HG03442 (cell line): Measurements from ENCODE around the gene BMP6.
"Not testable (repeated sequence)": the region's sequence is repeated elsewhere in the genome, so short reads cannot be mapped to it uniquely, and the experiment has no call there.

Experiments used
- ATAC-seq: cut with Tn5 transposase; IDR thresholded peaks from one replicate; pipeline ENCODE4 v1.9.1; 2021; ENCODE audit warnings: mild to moderate bottlenecking, moderate library complexity; ENCODE audit not compliant: unreplicated experiment

BMP6 gene

DNA sequence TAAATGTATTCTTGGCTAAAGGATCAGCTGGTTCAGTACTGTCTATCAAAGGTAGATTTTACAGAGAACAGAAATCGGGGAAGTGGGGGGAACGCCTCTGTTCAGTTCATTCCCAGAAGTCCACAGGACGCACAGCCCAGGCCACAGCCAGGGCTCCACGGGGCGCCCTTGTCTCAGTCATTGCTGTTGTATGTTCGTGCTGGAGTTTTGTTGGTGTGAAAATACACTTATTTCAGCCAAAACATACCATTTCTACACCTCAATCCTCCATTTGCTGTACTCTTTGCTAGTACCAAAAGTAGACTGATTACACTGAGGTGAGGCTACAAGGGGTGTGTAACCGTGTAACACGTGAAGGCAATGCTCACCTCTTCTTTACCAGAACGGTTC lies 154.8 kb downstream of the BMP6 start:
- no peak for ATAC-seq

DNA sequence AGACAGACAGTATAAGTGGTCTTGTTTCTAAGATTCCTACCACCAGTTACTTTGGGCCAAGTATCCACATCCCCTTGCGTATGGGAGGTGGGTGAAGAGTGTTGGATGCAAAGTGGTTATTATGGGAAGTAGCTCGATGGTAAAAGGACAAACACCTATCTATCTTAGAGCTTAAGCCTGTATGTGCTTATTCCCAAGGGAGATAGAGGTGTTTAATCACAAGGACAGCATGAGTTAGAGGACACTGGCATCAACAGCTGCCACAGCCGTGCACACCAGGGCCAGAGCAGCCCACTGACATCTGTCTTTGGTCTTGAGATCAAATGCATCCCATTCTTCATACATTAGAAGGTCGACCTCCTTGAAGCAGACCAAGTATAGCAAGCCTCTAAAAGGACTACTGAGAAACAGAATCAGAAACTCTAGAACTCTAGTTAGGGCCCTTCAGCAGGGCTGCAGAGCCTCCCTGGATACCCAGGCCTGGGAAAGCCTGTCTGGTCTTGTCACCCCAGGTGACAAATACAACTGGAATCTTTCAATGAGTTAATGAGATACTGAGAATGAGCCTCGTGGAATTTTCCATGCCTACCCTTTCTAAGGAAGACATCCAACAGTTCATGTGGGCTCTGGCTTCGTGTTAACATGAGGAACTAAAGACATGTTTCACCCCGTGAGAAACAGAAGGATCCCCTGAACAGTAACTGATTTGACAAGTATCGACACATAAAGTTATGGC lies 156.0 kb downstream of the BMP6 start:
- ATAC-seq: no peak

DNA sequence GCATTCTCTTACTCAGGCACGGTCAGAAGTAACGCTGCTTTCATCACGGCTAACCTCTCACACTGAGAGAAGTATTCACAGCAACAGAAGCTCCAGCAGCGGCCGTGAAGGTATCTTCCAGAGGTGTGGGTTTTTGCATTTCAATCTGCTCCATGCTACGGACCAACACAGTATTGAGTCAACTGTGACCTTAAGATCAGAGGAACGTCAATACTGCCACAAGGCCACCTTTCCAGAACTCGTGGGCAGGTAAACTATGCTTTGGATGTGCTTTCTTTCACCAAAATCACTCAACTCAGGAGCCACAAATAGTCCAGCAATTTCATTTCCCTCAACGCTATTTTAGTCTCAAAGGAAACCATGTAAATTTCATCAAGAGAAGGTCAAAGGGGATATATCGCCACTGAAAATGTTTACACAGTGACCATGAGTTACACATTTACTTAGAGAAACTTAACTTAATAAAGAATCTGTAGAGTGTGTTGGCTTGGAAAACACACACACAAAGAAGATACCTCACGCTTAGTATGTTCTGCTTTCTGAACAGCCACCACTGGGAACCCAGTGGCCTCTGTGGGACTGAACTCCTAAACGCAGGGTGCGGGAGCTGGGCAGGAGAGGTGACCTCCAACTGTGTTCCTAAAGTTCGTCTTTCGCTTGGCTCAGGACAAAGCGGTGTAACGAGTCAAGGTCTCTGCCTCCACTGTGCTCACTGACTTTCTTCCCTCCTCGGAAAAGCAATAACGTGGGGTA lies 156.8 kb downstream of the BMP6 start:
- no peak for ATAC-seq

DNA sequence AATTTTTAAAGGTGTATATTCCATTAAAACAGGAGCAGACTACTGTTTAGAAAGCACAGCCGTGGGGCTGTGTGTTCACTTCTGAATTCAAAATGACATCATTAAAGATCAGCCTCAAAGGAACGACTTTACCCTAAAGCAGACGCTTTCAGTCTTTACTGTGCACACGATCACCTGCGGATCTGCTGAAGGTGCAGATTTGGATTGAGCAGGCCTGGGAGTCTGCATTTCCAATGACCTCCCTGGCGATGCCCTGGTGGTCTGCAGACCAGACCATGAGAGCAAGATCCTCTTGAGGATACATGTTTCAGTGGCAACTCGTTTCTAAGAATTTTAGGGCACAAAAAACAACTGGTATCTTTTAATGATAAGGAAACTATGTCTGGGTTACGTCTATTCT lies 157.5 kb downstream of the BMP6 start:
- ATAC-seq: no peak

DNA sequence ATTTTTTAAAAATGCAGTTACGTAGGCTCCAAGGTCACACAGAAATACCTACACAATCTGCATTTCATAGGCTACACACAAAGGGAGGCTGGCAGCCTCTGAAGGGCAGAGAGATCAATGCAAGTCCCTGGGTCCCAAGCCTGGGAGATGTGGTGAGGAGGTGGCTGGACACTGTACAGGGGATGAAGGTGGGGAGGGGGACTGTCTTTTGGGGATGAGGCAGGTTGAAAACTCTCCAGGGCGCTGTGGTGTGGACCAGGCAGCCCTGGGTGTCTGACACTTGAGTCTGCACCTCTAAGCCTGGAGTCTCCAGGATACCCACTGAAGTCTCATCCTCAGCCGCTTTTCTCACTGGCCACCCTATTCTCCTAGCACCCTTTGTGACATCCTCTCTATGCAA lies 160.2 kb downstream of the BMP6 start:
- no peak for ATAC-seq

DNA sequence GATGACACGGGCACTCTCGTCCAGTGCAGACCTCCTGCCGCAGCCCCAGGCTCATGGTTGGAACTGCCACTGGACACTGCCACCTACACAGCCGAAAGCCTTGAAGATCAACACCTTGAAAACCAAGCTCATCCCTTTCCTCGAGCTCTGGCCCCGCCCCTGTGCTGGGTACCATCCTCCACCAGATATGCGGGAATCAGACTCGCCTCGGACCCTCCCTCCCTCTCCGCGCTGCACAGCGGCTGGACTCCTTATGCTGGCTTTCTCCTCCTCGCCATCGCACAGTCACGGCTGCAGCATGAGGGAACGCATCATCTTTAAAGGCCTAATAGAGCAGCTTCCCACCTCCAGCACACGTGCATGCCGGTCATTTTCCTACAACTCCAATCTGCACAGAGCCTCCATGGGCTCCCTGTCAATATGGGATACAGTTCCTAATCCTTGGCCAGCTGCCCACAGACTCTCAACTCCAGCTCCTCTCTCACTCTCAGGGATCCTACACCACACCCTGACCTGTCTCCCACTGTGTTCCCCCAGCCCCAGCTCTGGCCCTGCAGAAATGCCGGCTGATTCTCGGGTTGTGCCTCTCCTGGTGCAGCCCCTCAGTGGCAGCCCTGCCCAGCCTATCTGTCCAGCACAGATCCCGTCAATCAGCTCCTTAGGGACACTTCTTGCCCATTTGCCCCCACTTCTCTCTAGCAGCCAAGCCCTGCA lies 161.5 kb downstream of the BMP6 start:
- no peak for ATAC-seq

DNA sequence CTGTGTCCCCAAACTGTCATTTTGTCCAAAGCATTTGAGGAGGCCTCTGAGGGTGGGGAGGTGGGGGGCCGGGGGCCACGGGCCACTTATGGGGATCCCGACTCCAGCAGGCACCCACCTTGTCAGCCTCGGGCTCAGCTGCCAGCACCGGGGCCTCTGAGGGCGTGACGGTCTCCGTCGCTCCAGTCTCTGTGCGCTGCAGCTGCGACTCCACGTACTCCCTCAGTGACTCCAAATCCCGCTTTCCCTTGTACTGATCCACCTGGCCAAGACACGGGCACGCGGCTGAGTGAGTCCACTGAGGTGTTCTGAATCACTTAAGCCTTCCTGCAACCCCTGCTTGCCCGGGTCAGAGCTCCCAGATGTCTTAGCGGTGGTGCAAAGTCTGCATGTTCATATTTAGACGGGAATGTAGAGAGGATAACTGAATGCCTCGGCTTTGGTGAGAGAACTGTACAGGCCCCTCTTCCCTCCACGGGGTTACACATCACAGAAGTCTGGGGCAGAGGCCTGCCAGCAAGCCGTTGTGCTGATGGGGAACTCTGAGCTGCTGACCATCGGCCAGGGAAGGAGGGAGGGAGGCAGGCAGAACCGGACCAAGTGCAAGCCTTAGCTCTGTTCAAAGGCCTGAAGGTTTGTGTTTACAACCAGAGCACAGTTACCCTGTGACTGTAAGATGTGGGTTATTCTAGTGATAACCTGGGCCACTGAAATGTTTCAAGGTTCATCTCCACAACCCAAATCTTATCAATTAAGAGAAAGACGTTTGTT lies 162.9 kb downstream of the BMP6 start:
- no peak for ATAC-seq

DNA sequence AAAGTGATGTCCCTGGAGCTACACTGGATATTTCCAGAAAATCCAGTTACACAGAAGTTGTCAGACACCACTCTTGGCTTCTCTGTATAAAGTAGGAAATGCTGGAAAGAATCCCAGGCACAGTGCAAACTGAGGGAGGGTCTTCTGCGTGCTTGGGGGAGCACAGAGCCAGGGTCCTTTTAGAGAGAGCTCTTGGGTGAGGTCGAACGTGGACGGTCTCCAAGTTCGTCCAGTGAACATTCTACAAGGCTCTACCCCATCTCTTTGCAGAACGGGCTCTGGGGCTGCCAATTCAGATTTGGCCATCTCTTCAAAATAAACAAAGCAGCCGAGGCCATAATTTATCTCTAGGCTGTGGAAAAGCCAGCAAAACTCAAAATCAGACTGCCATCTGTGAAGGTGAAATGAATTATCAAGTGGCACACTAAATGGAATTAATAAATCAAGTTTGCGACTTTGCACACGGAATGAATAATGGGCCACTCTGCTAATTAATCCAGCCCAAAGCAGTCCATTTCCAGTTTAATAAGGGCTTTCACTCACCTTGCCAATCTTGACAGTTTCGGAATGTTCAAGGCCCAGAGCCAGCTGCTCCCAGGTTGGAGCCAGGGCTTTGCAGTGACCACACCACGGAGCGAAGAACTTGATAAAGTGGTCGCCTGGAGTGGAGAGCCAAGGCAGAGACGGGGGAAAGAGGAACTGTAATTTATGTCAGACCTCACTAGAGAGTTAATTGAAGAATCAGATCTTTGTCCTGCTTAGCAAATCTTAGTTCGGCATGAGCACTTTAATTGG lies 165.4 kb downstream of the BMP6 start:
- no peak for ATAC-seq

DNA sequence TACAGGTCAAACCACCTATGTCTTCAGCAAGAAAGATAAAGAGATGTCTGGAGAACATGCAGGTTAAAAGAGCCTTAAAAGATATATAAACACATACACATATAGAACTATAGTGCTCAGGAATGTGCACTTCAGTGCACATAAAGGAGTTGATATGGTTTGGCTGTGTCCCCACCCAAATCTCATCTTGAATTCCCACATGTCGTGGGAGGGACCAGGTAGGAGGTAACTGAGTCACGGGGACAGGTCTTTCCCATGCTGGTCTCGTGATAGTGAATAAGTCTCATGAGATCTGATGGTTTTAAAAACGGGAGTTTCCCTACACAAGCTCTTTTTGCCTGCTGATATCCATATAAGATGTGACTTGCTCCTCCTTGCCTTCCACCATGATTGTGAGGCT lies 166.5 kb downstream of the BMP6 start:
- not testable (repeated sequence) for ATAC-seq

DNA sequence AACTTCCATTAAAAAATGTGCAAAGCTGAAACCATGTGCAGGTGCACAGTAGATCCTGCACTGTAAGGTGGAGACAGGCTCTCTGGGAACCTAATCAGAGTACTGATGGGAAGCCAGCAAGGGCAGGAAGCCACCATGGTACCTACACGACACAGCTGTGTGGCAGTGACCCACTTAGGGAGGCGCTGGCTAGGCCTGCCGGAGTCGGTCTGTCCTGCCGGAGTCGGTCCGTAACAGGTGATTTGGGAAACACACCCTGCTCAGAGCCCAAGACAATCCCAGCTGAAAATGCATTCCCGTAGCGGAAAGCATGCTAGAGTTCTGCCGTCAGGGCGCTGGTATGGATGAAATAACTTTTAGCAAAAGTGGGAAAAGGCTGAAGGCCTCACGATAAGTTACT lies 167.4 kb downstream of the BMP6 start:
- no peak for ATAC-seq

DNA sequence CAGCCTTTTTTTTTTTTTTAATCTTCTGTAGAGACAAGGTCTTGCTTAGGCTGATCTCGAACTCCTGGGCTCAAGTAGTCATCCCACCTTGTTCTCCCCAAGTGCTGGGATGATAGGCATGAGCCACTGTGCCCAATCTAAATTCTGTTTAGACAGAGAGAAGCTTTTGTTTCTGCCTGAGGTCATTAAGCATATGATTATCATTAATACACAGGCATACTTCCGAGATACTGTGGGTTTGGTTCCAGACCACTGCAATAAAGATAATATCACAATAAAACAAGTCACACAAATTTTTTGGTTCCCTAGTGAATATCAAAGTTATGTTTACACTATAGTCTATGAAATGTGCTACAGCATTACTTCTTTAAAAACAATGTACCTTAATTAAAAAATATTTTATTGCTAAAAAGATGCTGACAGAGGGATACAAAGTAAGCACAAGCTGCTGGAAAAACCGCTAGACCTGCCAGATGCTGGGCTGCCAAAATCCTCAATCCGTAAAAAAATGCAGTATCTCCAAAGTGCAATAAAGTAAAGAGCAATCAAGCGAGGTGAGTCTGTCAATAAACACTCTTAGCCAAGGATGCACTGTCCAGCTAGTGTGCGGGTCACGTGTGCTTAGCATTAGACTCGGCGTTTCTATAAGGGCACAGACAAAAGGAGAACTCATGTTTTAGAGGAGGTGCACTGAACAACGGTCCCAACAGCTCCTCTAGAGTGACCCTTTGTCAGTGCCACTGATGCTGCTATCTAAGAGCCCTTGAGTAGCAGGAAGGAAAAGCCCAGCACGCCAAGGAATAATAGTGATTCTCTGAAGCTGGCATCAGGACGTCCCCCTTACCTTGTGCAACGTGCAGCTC lies 168.6 kb downstream of the BMP6 start:
- ATAC-seq: no peak

DNA sequence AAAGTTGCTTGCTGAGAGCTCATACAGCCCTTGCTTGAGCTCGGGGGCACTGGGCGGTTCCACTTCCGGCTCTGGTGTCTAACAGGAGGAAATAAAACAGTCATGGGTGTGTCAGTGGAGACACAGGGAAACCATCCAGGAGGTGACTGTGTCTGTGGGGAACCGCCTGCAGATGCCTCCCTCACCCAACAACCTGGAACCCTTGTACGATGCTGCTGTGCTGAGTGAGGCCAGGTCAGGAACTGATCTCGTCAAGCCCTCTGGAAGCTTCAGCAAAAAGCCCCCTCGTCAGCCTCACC lies 169.2 kb downstream of the BMP6 start:
- ATAC-seq: no peak

DNA sequence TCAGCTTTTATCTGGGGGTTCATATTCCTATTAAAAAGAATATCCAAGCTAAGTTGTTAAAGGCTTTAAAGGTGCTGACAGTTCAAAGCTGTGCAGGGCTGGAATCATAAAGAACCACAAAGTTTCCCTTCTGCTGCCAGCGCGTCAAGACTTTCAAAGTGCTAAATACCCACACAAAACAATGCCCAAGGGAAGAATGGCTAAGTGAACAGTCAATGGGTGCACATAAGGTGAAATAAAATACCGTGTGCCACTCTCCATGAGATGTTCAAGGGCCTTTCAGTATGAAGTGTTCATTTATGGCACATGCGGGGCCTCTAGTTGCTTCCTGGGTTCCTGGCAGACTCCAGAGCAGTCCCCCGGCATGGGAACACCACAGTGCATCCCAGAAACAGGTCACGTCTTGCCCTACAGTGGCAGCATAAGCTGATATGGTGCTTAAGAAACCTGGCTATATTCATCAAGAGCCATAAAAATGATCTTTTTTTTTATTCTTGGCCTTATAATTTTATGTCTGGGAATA lies 170.6 kb downstream of the BMP6 start:
- ATAC-seq: no peak

DNA sequence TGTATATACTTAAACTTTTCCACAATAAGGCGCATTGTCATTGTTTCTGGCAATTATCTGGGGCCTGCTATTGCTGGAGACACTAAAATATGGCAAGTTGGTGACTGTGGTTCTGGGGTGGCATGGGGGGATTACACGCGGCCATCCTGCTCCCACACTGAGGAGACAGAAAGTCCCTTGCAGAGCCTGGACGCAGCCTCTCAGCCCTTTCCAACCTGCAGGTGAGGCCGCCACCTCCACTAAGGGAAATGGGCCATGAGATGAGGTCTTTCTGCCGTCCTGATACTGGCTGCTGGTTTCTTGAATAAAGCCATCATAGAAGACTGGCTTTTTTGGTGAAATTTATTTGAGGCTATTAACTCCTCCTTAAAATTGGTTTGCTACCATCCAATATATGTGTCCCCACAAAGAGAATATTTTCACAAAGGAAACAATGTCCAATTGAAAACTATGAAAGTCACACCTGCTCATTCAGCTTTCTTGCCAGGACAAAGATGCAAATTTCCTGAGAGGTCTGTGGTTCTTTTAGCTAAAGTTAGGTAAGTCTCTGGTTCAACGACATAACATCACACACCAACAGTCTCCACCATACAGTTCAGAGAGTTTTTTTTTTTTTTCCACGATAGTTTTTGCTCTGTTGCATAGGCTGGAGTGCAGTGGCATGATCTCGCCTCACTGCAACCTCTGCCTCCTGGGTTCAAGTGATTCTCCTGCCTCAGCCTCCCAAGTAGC lies 171.7 kb downstream of the BMP6 start:
- peak; percentile 64 for ATAC-seq

DNA sequence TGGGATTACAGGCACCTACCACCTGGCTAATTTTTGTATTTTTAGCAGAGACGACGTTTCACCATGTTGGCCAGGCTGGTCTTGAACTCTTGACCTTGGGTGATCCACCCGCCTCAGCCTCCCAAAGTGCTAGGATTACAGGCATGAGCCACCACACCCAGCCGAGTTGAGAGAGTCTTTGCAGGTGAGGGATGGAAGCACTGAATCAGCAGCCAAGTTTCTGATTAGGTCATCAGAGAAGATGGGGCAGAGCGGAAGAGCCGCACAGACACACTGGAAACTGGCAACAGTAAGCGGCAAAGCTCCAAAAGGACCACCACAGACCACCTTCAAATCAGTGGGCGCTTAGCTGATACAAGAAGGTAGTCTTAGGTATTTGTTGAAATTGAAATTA lies 172.3 kb downstream of the BMP6 start:
- not testable (repeated sequence) for ATAC-seq

DNA sequence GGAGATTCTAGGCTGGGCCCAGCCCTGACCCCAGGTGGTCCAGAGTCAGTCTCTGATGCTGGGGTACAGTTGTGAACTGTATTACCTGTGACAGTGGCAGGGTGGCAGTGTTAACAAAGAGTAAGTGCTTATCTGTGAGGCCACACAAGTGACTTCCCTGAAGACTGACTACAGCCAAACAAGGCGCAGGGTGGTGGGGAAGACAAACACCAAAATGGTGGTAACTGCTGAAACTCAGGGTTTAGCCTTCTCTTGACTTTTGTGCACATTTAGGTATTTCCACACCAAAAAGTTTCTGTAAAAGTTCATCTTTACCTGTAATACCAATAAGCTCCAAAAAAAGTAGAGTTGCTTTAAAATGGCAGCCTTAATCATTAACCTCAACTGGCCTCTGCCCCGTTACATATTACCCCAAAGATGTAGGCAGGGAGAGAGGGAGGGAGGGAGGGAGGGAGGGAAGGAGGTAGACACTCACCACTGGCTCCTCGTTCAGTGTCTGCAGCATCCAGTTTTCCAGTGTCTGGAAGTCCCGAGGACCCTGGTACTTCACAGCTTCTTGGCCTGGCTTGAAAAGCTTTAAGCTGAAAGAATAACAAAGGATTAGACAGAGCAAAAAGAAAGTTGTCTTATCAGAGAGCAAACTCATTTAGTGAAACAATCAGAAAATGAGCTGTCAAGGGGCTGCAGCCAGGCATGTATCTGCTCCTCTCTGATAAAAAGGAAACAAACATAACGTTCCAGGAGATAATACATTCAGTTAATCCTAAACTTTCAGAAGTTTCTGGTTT lies 173.4 kb downstream of the BMP6 start:
- ATAC-seq: no peak

DNA sequence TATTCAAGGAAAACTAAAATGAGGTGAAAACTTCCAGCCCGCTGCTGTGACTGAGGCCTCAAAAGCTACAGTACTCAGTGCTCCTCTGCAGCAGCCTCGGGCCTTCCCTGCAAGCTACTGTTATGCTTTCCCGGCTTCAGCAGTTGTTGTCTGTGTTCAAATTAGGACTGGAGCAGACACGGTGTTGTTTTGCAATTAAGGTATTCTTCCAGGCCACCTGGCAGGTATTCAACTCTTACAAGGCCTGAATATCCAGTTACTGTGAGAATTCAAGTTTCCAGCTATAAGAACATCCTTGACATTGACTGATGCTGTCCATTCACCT lies 174.0 kb downstream of the BMP6 start:
- no peak for ATAC-seq

DNA sequence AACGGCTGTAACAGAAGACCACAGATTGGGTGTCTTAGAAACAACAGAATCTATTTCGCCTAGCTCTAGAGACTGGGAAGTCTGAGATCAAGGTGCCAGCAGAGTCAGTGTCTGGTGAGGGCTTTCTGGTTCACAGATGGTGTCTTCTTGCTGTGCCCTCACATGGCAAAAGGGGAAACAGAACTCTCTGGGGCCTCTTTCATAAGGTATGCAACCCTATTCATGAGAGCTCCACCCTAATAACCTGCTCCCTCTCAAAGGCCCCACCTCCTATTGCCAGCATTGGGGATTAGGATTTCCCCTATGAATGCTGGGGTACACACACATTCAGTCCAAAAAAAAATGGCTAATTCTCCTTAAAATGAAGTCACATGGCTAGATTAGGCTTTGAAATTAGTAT lies 174.7 kb downstream of the BMP6 start:
- ATAC-seq: no peak
